CD4-positive, alpha-beta T cell treated with Interleukin-17A for 1 hour (primary cell): ENCODE measurements around the gene AFTPH.
A peak's percentile ranks its signal among the peaks of the same experiment; 100 is the strongest.

Experiments used
- DNase-seq: peaks from one replicate; pipeline ENCODE4 v3.0.0-alpha.2; 2020

AFTPH gene

GRCh38 chr2:64593035-64593655 lies 69.0 kb downstream of the AFTPH start:
- no peak for DNase-seq

GRCh38 chr2:64594226-64594989 lies 70.3 kb downstream of the AFTPH start:
- DNase-seq, result no peak

- no peak for DNase-seq
Observed at GRCh38 chr2:64595397-64596176, 71.5 kb downstream of the AFTPH start.

- no peak for DNase-seq
Observed at GRCh38 chr2:64598226-64598625, 74.1 kb downstream of the AFTPH start.

GRCh38 chr2:64599469-64599868 lies 75.3 kb downstream of the AFTPH start:
- DNase-seq, result no peak

- no peak for DNase-seq
Observed at GRCh38 chr2:64601034-64601754, 77.1 kb downstream of the AFTPH start.

- no peak for DNase-seq
Observed at GRCh38 chr2:64601785-64602391, 77.8 kb downstream of the AFTPH start.

- DNase-seq, result no peak
Observed at GRCh38 chr2:64602436-64602835, 78.3 kb downstream of the AFTPH start.

- no peak for DNase-seq
Observed at GRCh38 chr2:64604155-64604554, 80.0 kb downstream of the AFTPH start.

GRCh38 chr2:64605026-64605471 lies 80.9 kb downstream of the AFTPH start:
- DNase-seq, result no peak

- no peak for DNase-seq
Observed at GRCh38 chr2:64605991-64606478, 81.9 kb downstream of the AFTPH start.

GRCh38 chr2:64606479-64607363 lies 82.6 kb downstream of the AFTPH start:
- DNase-seq, result peak; percentile 92

- DNase-seq, result no peak
Observed at GRCh38 chr2:64607381-64608304, 83.5 kb downstream of the AFTPH start.

GRCh38 chr2:64608867-64609226 lies 84.7 kb downstream of the AFTPH start:
- DNase-seq, result no peak

- peak; percentile 71 for DNase-seq
Observed at GRCh38 chr2:64609227-64609941, 85.3 kb downstream of the AFTPH start.

GRCh38 chr2:64609942-64610281 lies 85.8 kb downstream of the AFTPH start:
- DNase-seq, result no peak

GRCh38 chr2:64610316-64610855 lies 86.3 kb downstream of the AFTPH start:
- DNase-seq, result no peak

- no peak for DNase-seq
Observed at GRCh38 chr2:64612575-64613195, 88.6 kb downstream of the AFTPH start.

- no peak for DNase-seq
Observed at GRCh38 chr2:64613276-64613675, 89.1 kb downstream of the AFTPH start.
